Testis (tissue), 3 donors: ENCODE data around the gene CORO1C. TPM values are rescaled to one million over a fixed set of nuclear protein-coding genes. Genes with fewer than 3 reads are reported as not detected.

Source experiments
- DNase-seq: peaks from one replicate; pipeline ENCODE4 v3.0.0-alpha.2; 2019
- H3K27ac ChIP-seq, 2 donors: fragments of 200-600 bp; sonication (generic); one replicate each; pipeline ENCODE4 v1.5.1; 2019
- H3K27me3 ChIP-seq: fragments of 200-600 bp; sonication (generic); one replicate; pipeline ENCODE4 v1.5.1; 2019
- H3K36me3 ChIP-seq: fragments of 200-600 bp; sonication (generic); one replicate; pipeline ENCODE4 v1.5.1; 2017; ENCODE audit warnings: low read depth; ENCODE audit errors: missing control alignments
- H3K4me1 ChIP-seq: fragments of 200-600 bp; sonication (generic); one replicate; pipeline ENCODE4 v1.5.1; 2019
- H3K4me3 ChIP-seq, 2 donors: fragments of 200-600 bp; sonication (generic); one replicate each; pipeline ENCODE4 v1.5.1; 2017 to 2019
- H3K9me3 ChIP-seq: fragments of 200-600 bp; sonication (generic); one replicate; pipeline ENCODE4 v1.5.1; 2017
- POLR2A ChIP-seq: fragments of 450-650 bp; IDR thresholded peaks from one replicate; pipeline ENCODE4 v1.6.1; 2017; ENCODE audit warnings: antibody characterized with exemption, mild to moderate bottlenecking, moderate library complexity
- WGBS, 2 donors: methylation state at CpG; one replicate each; pipeline ENCODE4 v1.1.5; 2018; 5-methylcytosine and 5-hydroxymethylcytosine counted together
- intact Hi-C: fragments of 100-400 bp; cut with DNase I; formaldehyde crosslinking; loops from one replicate; pipeline ENCODE4 v1.15.1; 2023; ENCODE audit warnings: low total_unique reads
- polyA plus RNA-seq: library from polyadenylated mRNA; stranded (reverse); fragments of 350-450 nt; fragmentation: Illumina TruSeq; extraction: RNeasy Lipid Tissue Mini Kit (QIAGEN cat#74804); gene quantifications from one replicate; pipeline ENCODE4 v1.2.3, GENCODE V29; 2014; ENCODE audit warnings: low read depth, low replicate concordance; ENCODE audit not compliant: insufficient read depth
- total RNA-seq, 2 donors: library from RNA; depleted of rRNA; stranded (reverse); fragments of >200 nt; gene quantifications; one replicate each; pipeline ENCODE4 v1.2.3, GENCODE V29; 2016
- TF ChIP-seq, protein P1 (sequence below), 3 experiments: fragments of 450-650 bp in 2 of 3; fragments of 200-600 bp in 1 of 3; sonication (generic) in 1 of 3; IDR thresholded peaks; one replicate each; pipeline ENCODE4 v1.5.1; 2016 to 2019; ENCODE audit warnings: antibody characterized with exemption in 3 of 3, mild to moderate bottlenecking in 2 of 3, moderate library complexity in 1 of 3

Gene CORO1C
- total and polyA plus RNA-seq, 3 donors from 2014 or later: 57.2 to 73.4 (median 70.2) TPM

DNA sequence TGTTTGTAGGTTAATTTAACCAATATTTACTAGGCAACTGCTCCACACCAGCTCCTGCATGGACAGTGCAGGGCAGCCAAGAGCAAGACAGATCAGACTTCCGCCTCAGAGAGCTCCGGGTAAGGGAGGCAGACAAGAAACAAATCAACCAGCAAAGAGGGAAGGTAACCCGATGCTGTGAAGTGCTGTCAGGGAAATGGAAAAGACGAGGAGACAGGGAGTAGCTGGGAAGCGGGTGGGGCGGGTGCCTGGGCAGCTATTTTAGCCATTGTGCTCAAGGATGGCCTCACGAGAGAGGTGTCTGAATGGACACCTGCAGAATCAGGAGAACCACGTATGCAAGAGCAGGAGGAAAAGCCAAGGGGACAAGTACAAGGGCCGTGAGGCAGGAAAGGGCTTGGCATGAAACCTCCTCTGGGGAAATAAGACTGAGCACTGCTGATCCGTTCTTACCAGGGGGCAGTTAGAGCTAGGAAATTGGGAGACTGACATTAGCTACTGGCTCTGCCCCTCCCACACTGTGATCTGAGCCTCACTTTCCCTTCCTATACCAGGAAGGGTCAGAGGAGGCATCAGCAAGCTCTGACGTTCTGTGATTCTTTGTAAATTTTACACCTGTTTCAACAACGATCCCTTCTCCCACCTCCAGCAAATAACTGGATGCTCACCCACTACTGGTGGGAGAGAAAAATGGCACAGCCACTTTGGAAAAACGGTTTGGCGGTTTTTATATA, 126.9 kb downstream of the CORO1C start:
- TF ChIP-seq, protein P1, sequence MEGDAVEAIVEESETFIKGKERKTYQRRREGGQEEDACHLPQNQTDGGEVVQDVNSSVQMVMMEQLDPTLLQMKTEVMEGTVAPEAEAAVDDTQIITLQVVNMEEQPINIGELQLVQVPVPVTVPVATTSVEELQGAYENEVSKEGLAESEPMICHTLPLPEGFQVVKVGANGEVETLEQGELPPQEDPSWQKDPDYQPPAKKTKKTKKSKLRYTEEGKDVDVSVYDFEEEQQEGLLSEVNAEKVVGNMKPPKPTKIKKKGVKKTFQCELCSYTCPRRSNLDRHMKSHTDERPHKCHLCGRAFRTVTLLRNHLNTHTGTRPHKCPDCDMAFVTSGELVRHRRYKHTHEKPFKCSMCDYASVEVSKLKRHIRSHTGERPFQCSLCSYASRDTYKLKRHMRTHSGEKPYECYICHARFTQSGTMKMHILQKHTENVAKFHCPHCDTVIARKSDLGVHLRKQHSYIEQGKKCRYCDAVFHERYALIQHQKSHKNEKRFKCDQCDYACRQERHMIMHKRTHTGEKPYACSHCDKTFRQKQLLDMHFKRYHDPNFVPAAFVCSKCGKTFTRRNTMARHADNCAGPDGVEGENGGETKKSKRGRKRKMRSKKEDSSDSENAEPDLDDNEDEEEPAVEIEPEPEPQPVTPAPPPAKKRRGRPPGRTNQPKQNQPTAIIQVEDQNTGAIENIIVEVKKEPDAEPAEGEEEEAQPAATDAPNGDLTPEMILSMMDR (IDR thresholded peaks at IDR 0.05): no peak
- TF ChIP-seq POLR2A: no peak
- intact Hi-C loops: no loop called here
- no peak for DNase-seq
- H3K4me3 ChIP-seq: no peak overlapping the region
- H3K4me1 ChIP-seq: peaks cover under 1% of the 10 kb centered on the region
- 58 to 59% methylated on average over 14 of the region's 14 CpGs for WGBS, 2 donors
- no peaks in the 10 kb centered on the region for H3K36me3 ChIP-seq
- no peaks in the 10 kb centered on the region for H3K9me3 ChIP-seq
- no peaks in the 10 kb centered on the region for H3K27me3 ChIP-seq
- H3K27ac ChIP-seq: no peak overlapping the region

DNA sequence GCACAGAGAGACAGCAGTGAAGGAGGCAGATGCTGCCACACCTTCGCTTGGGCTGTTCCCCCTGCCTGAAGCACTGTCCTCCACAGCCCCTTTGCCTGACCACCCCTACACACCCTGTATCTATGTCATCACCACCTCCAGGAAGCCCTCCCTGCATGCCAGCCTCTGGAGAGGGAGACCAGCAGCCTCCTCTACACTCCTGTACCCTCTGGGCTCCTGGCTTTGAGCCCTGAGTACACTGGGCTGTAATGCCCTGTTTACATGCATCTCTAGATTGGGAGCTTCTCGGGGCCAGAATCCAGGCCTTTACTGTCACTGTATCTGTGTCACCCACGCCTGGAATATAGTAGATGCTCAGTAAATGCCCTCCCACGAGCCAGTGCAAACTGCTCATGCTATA, 127.6 kb downstream of the CORO1C start:
- intact Hi-C loops: no loop called here
- no peaks in the 10 kb centered on the region for H3K4me1 ChIP-seq
- no peak overlapping the region for H3K27ac ChIP-seq
- no peak for DNase-seq
- no peak overlapping the region for H3K4me3 ChIP-seq
- H3K27me3 ChIP-seq: no peaks in the 10 kb centered on the region
- no peaks in the 10 kb centered on the region for H3K36me3 ChIP-seq
- WGBS, 2 donors: 94% methylated on average over 3 to 4 of the region's 4 CpGs
- no peaks in the 10 kb centered on the region for H3K9me3 ChIP-seq
- TF ChIP-seq POLR2A: no peak
- TF ChIP-seq, protein P1 (IDR thresholded peaks at IDR 0.05): no peak

DNA sequence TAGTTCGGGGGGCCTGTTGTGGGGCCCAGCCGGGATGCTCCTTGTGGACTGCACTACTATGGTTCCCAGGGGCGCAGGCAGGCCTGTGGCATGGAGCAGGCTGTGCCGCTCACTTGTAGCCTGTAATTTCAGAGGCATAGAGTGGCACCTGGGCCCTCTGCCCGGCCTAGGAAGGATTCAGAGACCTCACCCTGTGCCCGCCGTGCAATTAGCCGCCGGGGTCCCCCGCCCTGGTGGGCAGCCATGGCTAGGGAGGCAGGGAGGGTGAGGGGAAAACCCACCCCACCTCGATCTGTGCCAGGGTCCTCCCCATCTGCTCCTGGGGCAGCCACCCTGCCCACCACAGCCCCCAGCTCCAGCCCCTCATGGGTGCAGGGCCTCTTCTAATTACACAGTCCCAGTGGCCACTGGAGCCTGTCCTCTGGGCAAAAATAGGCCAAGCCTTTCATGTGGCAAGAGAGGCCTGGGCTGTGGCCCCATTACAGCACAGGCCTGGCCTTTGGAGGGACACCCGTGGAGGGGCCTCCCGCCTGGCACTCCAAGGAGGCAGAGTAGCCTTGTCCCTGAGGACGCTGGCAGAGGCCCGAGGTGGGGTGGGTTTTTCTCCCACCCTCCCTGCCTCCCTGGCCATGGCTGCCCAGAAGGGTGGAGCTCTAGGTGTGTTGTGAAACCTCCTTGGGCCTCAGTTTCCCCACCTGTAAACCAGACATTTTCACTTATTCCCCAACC, 128.2 kb downstream of the CORO1C start:
- no peak for TF ChIP-seq POLR2A
- TF ChIP-seq, protein P1 (IDR thresholded peaks at IDR 0.05): no peak
- H3K4me3 ChIP-seq: no peak overlapping the region
- H3K27me3 ChIP-seq: no peaks in the 10 kb centered on the region
- intact Hi-C loops: no loop called here
- H3K36me3 ChIP-seq: no peaks in the 10 kb centered on the region
- H3K9me3 ChIP-seq: no peaks in the 10 kb centered on the region
- H3K4me1 ChIP-seq: no peaks in the 10 kb centered on the region
- H3K27ac ChIP-seq: no peak overlapping the region
- DNase-seq: no peak
- WGBS, 2 donors: 90 to 100% methylated on average over 1 to 15 of the region's 15 CpGs

DNA sequence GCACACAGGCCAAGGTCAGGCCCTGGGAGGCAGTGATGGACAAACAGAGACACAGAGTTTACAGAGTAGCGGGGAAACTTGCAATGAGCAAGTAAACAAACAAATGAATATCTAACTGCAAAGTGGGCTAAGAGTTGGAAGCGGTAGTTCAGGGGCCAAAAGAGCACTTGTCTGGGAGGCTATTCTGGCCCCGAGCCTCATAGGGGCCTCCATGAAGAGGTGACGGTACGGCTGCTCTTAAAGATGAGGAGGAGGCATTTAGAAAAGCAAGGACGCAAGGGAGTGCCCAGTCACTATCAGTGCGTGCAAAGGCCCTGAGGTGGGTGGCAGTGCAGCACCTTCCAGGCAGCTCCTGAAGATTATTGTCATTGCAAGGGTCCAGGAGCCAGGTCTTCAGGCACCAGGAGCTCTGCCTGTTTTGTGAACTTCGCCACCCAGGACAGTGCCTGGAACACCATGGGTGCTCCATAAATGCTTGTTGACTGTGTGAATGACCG, 129.1 kb downstream of the CORO1C start:
- intact Hi-C loops: no loop called here
- no peak for TF ChIP-seq POLR2A
- TF ChIP-seq, protein P1 (IDR thresholded peaks at IDR 0.05): no peak
- Histone ChIP-seq H3K27ac (no peak overlapping the region), H3K27me3 (no peaks in the 10 kb centered on the region), H3K9me3 (no peaks in the 10 kb centered on the region), H3K36me3 (no peaks in the 10 kb centered on the region), H3K4me3 (no peak overlapping the region), H3K4me1 (no peaks in the 10 kb centered on the region)
- no peak for DNase-seq
- 94 to 95% methylated on average over 9 of the region's 9 CpGs for WGBS, 2 donors
